Prostate gland (tissue), 2 donors: ENCODE data around the gene ANO2.

ENCODE experiments used
- POLR2A ChIP-seq: fragments of 450-650 bp; IDR thresholded peaks from one replicate; pipeline ENCODE4 v1.6.1; 2016; ENCODE audit warnings: antibody characterized with exemption, mild to moderate bottlenecking
- POLR2AphosphoS5 ChIP-seq: sonication (generic); formaldehyde crosslinking; IDR thresholded peaks from one replicate; pipeline ENCODE4 v1.6.1; 2017; ENCODE audit warnings: antibody characterized with exemption
- TF ChIP-seq, protein P1 (sequence below), 4 experiments: fragments of 200-600 bp in 2 of 4; fragments of 450-650 bp in 2 of 4; sonication (generic) in 2 of 4; IDR thresholded peaks; 1 replicate in 3 of 4; 2 replicates in 1 of 4; pipeline ENCODE4 v1.5.1; 2016 to 2019; ENCODE audit warnings: antibody characterized with exemption in 4 of 4, mild to moderate bottlenecking in 2 of 4, moderate library complexity in 2 of 4

DNA sequence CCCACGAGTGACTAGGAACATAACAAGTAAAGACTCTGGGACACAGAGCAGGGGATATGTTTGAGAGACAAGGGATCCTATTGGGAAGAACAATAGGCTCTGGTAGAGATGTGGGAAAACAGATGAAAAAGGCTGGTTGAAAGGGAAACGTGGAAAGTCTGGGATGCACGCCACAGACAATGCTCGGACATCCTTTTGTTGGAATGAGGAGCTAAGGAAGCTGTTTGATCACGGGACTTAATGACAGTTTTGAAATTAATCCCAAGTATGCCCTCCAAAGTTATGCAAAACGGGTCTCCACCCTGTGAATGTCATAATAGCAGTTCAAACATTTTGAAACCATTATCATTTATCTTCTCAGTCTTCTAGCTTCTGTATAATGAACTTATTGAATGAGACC lies 31.7 kb upstream of the ANO2 start:
- TF ChIP-seq, protein P1, sequence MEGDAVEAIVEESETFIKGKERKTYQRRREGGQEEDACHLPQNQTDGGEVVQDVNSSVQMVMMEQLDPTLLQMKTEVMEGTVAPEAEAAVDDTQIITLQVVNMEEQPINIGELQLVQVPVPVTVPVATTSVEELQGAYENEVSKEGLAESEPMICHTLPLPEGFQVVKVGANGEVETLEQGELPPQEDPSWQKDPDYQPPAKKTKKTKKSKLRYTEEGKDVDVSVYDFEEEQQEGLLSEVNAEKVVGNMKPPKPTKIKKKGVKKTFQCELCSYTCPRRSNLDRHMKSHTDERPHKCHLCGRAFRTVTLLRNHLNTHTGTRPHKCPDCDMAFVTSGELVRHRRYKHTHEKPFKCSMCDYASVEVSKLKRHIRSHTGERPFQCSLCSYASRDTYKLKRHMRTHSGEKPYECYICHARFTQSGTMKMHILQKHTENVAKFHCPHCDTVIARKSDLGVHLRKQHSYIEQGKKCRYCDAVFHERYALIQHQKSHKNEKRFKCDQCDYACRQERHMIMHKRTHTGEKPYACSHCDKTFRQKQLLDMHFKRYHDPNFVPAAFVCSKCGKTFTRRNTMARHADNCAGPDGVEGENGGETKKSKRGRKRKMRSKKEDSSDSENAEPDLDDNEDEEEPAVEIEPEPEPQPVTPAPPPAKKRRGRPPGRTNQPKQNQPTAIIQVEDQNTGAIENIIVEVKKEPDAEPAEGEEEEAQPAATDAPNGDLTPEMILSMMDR (IDR thresholded peaks at IDR 0.05): no peak
- no peak for TF ChIP-seq POLR2AphosphoS5
- no peak for TF ChIP-seq POLR2A
